ENCODE measurements around the gene GCLM.
"Not testable (repeated sequence)": the region's sequence is repeated elsewhere in the genome, so short reads cannot be mapped to it uniquely, and the experiment has no call there.

GCLM gene

DNA sequence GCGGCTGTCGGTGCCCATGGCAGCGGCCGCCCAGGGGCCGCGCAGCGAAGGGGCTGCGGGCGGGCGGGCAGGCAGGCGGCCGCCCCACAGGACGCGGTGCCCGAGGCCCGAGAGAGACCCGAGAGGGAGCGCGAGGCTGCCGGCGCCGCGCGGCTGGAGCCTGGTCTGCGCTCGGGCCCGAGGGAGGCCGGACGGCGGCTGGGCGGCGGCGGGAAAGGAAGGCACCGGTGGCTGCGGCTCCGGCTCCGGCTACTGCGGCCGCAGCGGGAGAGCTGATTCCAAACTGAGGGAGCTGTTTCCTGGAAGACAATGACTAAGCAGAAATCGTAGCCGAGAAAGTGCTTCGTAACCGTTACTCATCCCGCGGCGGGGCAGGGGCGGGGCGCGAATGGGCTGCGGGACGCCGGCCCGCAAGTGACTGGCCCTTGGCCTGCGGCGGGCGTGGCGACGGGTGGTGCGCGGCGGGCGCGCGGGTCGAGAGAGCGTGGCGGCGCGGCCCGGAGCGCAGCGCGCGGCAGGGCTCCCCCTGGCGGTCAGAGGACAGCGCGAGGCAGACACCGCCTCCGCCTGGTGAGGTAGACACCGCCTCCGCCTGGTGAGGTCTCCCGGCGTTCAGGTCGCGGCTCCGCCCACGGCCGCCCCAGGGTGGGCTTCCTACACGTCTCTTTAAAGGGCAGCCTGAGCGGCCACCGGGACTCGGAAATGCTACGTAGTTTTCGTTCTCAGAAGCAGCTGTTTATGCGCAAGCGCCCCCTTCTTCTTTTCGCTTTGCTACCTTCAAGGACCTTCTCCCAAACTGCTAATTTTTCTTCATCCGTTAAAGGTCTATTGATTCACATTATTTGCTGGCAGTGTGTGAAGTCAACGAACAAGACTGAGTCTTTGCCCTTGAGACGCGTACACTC, at the start of gene GCLM:
TSS of gene GCLM (minus strand) at position 285 of the 905 bp plus-strand sequence. CDS start at position 18, 267 bp downstream.
- DNase-seq, result peak; percentile 92

GRCh38 chr1:93958726-93959100, 49.5 kb upstream of the GCLM start:
- DNase-seq, result no peak

DNA sequence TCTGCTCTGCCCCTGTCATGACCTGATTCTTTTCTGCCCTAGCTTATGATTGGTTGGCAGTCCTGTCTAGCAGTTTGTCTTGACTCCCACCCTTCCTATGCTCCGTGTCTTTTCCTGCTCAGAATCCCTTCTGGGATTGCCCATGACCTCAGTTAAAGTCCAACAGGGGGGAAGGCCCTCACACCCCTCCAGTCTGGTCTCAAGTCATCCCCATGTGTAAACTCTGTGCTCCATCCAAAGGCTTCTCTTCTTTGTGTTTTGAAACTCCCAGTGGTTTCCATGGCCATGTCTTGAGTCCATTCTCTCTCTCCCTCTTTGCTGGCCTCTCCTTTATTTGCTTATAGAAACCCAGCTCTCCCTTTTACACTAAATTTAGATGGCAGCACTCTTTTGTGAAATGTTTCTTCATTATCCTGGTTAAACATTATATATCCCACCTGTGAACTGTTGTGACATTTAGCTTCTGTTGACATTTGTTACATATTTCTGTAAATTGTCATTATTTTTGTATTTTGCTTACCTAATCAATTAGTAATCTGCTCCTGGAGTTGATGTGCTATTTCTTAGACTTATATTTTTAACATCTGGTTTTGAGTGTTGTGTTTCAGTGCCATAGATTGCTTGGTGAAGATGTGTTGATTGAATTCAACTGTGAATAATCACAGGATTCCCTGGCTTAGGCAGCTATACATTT, 48.9 kb upstream of the GCLM start:
- DNase-seq, result no peak

GRCh38 chr1:93955765-93956164, 46.5 kb upstream of the GCLM start:
- no peak for DNase-seq

DNA sequence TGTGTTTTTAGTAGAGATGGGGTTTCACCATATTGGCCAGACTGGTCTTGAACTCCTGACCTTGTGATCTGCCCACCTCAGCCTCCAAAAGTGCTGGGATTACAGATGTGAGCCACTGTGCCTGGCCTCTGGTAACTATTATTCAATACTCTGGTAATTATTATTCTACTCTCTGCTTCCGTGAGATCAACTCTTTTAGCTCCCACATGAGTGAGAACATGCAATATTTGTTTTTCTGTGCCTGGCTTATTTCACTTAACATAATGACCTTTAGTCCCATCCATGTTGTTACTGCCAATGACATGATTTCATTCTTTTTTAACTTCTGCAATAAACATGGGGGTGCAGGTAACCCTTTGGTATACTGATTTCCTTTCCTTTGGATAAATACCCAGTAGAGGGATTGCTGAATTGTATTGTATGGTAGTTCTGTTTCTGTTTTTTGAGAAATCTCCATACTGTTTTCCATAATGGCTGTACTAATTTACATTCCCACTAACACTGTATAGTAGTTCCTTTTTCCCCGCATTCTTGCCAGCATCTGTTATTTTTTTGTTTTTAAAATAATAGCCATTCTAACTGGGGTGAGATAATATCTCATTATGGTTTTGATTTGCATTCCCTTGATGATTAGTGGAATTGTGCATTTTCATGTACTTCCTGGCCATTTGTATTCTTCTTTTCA, 37.9 kb upstream of the GCLM start:
- not testable (repeated sequence) for DNase-seq

GRCh38 chr1:93938461-93939145, 29.4 kb upstream of the GCLM start:
- DNase-seq, result no peak

DNA sequence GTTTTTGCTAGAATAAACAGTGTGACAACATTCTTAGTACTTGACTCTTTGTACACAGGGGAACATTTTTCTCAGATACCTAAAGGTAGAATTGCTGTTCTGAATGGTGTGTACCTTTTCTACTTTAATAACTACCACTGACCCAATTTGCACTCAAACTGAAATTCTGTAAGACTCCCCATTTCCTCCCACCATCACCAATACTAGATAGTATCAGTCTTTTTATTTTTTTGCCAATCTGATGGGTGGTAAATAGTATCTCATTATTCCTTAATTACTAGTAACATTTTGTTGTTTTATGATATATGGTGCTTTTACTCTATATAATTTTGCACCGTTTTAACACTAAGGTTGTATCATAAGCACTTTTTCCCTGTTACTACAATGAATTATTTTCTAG, 28.8 kb upstream of the GCLM start:
- no peak for DNase-seq

DNA sequence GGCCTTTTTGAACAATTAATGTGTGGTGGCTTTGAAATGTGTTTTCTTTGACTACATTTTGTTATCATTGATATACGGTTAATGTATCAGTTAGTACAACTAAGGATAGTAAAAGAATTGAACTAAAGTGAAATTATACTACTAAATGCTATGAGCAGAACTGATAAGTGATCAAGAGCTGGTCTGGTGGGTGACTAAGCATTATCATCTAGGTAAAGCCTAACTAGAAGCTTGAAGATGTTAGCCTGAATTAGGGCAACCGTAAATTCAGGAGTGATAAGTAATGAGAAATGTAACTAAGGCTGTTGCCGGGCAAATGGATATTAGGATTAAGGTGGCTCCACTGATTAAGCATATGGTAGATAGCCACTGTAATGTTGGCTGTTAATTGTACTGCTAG, 16.0 kb upstream of the GCLM start:
- no peak for DNase-seq

DNA sequence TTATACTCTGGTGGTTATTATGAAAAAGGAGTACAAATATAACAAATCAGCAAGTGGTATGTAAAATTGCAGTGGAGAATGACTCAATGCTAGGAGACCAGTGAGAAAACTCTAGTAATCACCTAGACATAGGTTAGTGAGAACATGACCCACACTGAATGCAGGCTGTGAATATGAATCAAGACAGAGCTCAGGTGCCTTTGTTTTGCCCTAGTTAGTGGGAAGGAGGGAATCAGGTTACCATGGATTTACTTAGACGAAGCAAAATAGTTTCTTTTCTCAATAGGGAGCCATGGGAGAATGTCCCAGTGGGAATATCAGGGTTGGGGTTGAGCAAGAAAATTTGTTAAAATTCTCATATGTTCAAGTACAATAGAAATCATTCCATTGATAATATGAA, 10.6 kb upstream of the GCLM start:
- no peak for DNase-seq

DNA sequence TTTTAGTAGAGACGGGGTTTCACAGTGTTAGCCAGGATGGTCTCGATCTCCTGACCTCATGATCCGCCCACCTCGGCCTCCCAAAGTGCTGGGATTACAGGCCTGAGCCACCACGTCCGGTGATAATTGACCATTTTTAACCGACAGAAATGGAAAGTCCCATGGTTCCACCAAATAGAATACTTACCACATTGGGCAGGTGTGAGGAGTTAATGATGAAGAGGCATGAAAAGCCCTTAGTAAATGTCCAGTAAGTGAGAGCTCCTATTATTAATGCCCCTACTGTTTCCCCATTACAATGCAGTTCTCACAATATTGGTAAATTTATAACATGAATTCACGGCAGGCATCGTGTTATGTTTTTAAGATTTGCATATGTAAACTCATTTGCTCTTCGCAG, 8.1 kb upstream of the GCLM start:
- no peak for DNase-seq

DNA sequence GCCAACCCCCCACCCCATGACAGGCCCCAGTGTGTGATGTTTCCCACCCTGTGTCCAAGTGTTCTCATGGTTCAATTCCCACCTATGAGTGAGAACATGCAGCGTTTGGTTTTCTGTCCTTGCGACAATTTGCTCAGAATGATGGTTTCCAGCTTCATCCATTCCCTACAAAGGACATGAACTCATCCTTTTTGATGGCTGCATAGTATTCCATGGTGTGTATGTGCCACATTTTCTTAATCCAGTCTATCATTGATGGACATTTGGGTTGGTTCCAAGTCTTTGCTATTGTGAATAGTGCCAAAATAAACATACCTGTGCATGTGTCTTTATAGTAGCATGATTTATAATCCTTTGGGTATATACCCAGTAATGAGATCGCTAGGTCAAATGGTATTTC, 1.6 kb upstream of the GCLM start:
- DNase-seq, result not testable (repeated sequence)

- no peak for DNase-seq
Measured at GRCh38 chr1:93910305-93910704, 1.1 kb upstream of the GCLM start.

DNA sequence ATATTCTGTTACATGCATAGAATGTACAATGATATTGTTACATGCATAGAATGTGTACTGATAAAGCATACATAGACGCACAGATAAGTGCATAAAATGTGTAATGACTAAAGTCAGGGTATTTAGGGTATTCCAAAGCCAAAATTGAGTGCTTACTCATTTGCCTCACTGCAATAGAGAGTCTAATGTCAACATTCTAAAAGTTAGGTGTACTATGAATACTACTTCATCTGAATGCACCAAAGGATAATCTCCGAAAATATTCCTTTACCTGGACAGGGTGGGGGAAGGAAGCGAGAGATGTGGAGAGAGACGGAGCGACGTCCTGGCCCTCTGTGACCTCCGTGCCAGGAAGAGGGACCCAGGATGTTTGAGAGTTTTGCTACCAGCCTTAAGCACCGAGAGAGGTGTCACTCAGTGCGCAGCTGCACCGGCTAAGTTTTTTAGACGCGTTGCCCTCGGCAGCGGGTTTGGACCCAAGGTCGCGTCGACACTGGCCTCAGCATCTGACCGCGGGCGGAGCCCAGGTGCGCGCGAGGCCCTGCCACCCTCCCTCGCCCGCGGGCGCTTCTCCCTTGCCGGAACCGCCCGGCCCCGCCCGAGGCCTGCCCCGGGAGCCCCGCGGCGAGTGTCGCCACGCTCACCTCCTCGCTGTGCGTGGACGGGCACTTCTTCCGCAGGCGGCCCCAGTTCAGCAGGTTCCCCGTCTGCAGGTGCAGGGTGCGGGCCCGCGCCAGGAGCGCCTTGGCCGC, 660 bp downstream of the GCLM start:
- peak; percentile 45 for DNase-seq

DNA sequence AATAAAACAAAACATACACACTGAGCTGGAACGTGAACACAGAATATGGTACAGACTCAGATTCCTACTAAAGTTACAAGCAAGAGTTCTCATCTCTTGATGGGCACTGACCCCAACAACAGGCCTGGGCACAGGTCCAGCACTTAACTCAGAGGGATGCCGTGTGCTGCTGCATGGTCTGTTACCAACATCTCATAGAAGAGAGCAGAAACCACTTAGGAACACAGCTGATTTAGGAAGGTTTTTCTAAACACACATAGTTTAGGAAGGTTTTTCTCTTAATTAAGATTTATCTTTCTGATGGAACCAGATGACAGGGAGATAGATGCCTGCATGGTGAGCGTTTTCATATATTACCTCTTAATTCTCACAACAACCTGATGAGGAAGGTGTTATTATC, 1.5 kb downstream of the GCLM start:
- DNase-seq, result no peak

DNA sequence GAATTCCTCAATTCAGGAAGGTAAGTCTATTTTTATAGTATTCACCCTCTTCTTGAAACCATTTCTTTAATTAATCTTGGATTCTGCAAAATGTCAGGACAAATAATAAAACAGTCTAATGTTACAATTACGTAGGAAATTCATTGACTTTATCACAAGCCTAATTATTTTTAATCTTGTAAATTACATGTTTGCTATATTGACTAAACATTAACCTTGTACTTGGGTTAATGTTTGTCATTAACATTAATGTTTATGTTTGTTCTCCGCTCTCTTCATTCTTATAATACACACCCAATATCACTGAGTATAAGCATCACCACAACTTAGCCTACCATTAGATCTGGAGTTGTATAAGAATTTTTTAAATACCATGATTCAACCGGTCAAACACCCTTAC, 2.8 kb downstream of the GCLM start:
- DNase-seq, result no peak

DNA sequence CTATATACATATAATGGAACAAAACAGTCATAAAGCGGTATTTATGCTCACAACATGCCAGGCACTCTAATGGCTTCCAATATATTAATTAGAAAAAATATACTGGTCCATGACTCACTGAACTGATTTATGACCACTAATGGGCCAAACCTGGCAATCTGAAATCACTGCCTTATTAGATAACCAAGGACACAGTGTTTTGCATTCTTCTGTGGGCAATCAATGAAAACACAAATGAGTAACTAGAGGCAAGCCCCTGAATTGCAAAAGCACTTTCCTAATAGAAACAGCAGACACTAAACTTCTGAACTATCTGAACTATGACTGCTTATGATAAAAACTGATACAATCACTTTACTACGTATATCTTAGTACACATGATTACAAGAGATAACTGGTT, 3.5 kb downstream of the GCLM start:
- no peak for DNase-seq

DNA sequence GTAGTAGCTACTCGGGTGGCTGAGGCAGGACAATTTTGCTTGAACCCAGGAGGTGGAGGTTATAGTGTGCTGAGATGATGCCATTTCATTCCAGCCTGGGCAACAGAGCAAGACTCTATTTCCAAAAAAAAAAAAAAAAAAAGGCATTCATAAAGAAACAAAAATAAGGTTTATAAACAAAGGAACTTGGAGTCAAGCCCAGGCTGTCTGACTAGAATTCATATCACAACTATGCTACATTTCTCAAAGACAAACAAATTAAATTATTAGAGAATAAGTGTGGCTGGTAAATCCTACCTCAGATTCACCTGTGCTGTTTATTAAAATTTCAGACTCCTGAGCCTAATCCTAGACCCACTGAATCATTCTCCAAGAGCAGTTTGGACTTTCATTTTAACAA, 4.2 kb downstream of the GCLM start:
- no peak for DNase-seq

GRCh38 chr1:93904228-93904627, 5.0 kb downstream of the GCLM start:
- DNase-seq, result peak; percentile 33

GRCh38 chr1:93900723-93901504, 8.3 kb downstream of the GCLM start:
- DNase-seq, result no peak

GRCh38 chr1:93899543-93900207, 9.6 kb downstream of the GCLM start:
- no peak for DNase-seq

- no peak for DNase-seq
Measured at GRCh38 chr1:93888900-93889299, 20.3 kb downstream of the GCLM start.
